AG04450 (cell line): ENCODE results near the gene SCRN1. TPM values are rescaled to one million over a fixed set of nuclear protein-coding genes. Genes with fewer than 3 reads are reported as not detected.

Experiments
- CTCF ChIA-PET: fragments of 300-600, 350-600 bp; formaldehyde crosslinking; extraction: SDS; loops from one replicate; lab custom pipeline; 2022; ENCODE audit warnings: antibody characterized with exemption, inconsistent platforms; lab: Charles Lee
- POLR2A ChIA-PET: fragments of 350-600 bp; formaldehyde crosslinking; extraction: SDS; loops from one replicate; lab custom pipeline; 2021; ENCODE audit warnings: antibody characterized with exemption, inconsistent platforms; lab: Yijun Ruan, JAX
- DNase-seq: peaks from one replicate; pipeline ENCODE4 v3.0.0-alpha.2; 2011; ENCODE audit warnings: low read depth, low spot score
- H3K27ac ChIP-seq: one replicate; pipeline ENCODE4 v1.5.1; 2012; ENCODE audit warnings: low read depth, low read length, control low read depth
- H3K27me3 ChIP-seq: one replicate; pipeline ENCODE4 v1.6.0; 2012; ENCODE audit warnings: low read length; ENCODE audit not compliant: control insufficient read depth, insufficient read depth
- H3K4me3 ChIP-seq: 2 replicates; pipeline ENCODE4 v1.5.1; 2011; ENCODE audit warnings: mild to moderate bottlenecking, low read depth, low read length, control low read depth
- H3K9me3 ChIP-seq: 2 replicates; pipeline ENCODE4 v1.5.1; 2012; ENCODE audit warnings: low read length; ENCODE audit not compliant: control insufficient read depth, insufficient read depth
- CTCF ChIP-seq: IDR thresholded peaks from 2 replicates; pipeline ENCODE4 v1.5.1; 2011; ENCODE audit warnings: low read depth, low read length, control low read depth, inconsistent platforms
- polyA plus RNA-seq: library from polyadenylated mRNA; depleted of rRNA; stranded (reverse); fragments of >200 nt; gene quantifications from 2 replicates; pipeline ENCODE4 v1.2.3, GENCODE V29; 2011

SCRN1 gene
- polyA plus RNA-seq, 1 experiment: 123 TPM

GRCh38 chr7:29918850-29919249 lies 70.8 kb downstream of the SCRN1 start:
- TF ChIP-seq CTCF: no peak
- no peak overlapping the region for H3K4me3 ChIP-seq
- CTCF ChIA-PET: interaction anchor here (2.4 kb wide), 1 partner anchor 144 kb away, joined by 8 read pairs; no protein-coding TSS in a partner anchor
- no peaks in the 10 kb centered on the region for H3K27me3 ChIP-seq
- no peaks in the 10 kb centered on the region for H3K9me3 ChIP-seq
- POLR2A ChIA-PET: no interaction called here
- no peak for DNase-seq
- H3K27ac ChIP-seq: no peak overlapping the region

- Histone ChIP-seq H3K9me3 (no peaks in the 10 kb centered on the region), H3K27ac (no peak overlapping the region), H3K27me3 (no peaks in the 10 kb centered on the region), H3K4me3 (no peak overlapping the region)
- ChIA-PET POLR2A (no interaction called here), CTCF (interaction anchor here (0.7 to 2.4 kb wide), 3 partner anchors 39 to 241 kb away, joined by 3 to 8 read pairs (median 3); no protein-coding TSS in a partner anchor)
- no peak for TF ChIP-seq CTCF
- DNase-seq: no peak
Observed at GRCh38 chr7:29917641-29918040, 72.0 kb downstream of the SCRN1 start.

- no peak for TF ChIP-seq CTCF
- no peak overlapping the region for H3K27ac ChIP-seq
- CTCF ChIA-PET: interaction anchor here (2.3 kb wide), 1 partner anchor 147 kb away, joined by 7 read pairs; no protein-coding TSS in a partner anchor
- POLR2A ChIA-PET: no interaction called here
- H3K27me3 ChIP-seq: no peaks in the 10 kb centered on the region
- H3K9me3 ChIP-seq: no peaks in the 10 kb centered on the region
- H3K4me3 ChIP-seq: no peak overlapping the region
- DNase-seq: no peak
Observed at GRCh38 chr7:29915481-29916215, 74.0 kb downstream of the SCRN1 start.

- no peak overlapping the region for H3K4me3 ChIP-seq
- CTCF ChIA-PET: interaction anchor here (0.6 to 2.3 kb wide), 2 partner anchors 149 to 624 kb away, joined by 3 to 7 read pairs; no protein-coding TSS in a partner anchor
- no peaks in the 10 kb centered on the region for H3K9me3 ChIP-seq
- no peak overlapping the region for H3K27ac ChIP-seq
- H3K27me3 ChIP-seq: no peaks in the 10 kb centered on the region
- TF ChIP-seq CTCF: no peak
- no peak for DNase-seq
- POLR2A ChIA-PET: no interaction called here
Observed at GRCh38 chr7:29914180-29914579, 75.4 kb downstream of the SCRN1 start.
